K562 (cell line): ENCODE data around the gene SFN. TPM values are rescaled to one million over a fixed set of nuclear protein-coding genes. Genes with fewer than 3 reads are reported as not detected.

Experiments used
- ARID3B ChIP-seq: fragments of 250-450 bp; sonication (Bioruptor Pico); IDR thresholded peaks from 2 replicates; pipeline ENCODE4 v1.4.0; 2020; ENCODE audit warnings: borderline replicate concordance
- BCL6 ChIP-seq: fragments of 250-450 bp; sonication (Bioruptor Pico); IDR thresholded peaks from 2 replicates; pipeline ENCODE4 v1.4.0; 2020
- ELF4 ChIP-seq: fragments of 450-650 bp; formaldehyde crosslinking; IDR thresholded peaks from 2 replicates; pipeline ENCODE4 v1.4.0; 2022; ENCODE audit warnings: missing genetic modification characterization
- FIP1L1 ChIP-seq: fragments of 200-400 bp; formaldehyde crosslinking; IDR thresholded peaks from 2 replicates; pipeline ENCODE4 v1.6.1; 2018; ENCODE audit warnings: mild to moderate bottlenecking, low read depth, low read length; ENCODE audit not compliant: poor library complexity, severe bottlenecking
- GABPA ChIP-seq: fragments of 200-800 bp; sonication (Bioruptor generic); conservative IDR thresholded peaks from 2 replicates; pipeline ENCODE4 v1.6.1; 2016; ENCODE audit warnings: low read depth, missing genetic modification characterization, missing compliant biosample characterization
- NR2C2 ChIP-seq, 2 experiments: fragments of 200-800 bp in 1 of 2; sonication (Bioruptor generic) in 1 of 2; sonication (generic) in 1 of 2; formaldehyde crosslinking in 1 of 2; IDR thresholded peaks; 2 replicates each; pipeline versions ENCODE4 v1.6.1 to v1.8.0; 2016 to 2022; ENCODE audit warnings: mild to moderate bottlenecking in 1 of 2, missing compliant biosample characterization in 1 of 2, missing genetic modification characterization in 1 of 2, missing genetic modification reagents in 1 of 2
- PHF8 ChIP-seq: fragments of 200-600 bp; sonication (generic); IDR thresholded peaks from 2 replicates; pipeline ENCODE4 v1.6.1; 2012; ENCODE audit warnings: mixed run types, mild to moderate bottlenecking, inconsistent platforms, low read length, moderate library complexity, borderline replicate concordance
- RBM39 ChIP-seq: fragments of 200-400 bp; formaldehyde crosslinking; optimal IDR thresholded peaks from 2 replicates; pipeline ENCODE3; 2018; ENCODE audit warnings: low read depth, low read length
- SRSF3 ChIP-seq: fragments of 200-400 bp; formaldehyde crosslinking; IDR thresholded peaks from 2 replicates; pipeline ENCODE4 v1.6.1; 2016; ENCODE audit warnings: mild to moderate bottlenecking, low read length, moderate library complexity; ENCODE audit not compliant: insufficient read depth
- TCF7 ChIP-seq: sonication (generic); IDR thresholded peaks from 2 replicates; pipeline ENCODE4 v1.6.1; 2016; ENCODE audit warnings: antibody characterized with exemption, borderline replicate concordance
- TEAD4 ChIP-seq, 2 experiments: sonication (generic) in 1 of 2; formaldehyde crosslinking in 1 of 2; IDR thresholded peaks; 2 replicates each; pipeline versions ENCODE4 v1.6.1 to v1.8.0; 2012 to 2022; ENCODE audit warnings: borderline replicate concordance in 1 of 2, inconsistent platforms in 1 of 2, low read length in 1 of 2, mild to moderate bottlenecking in 1 of 2, missing genetic modification reagents in 1 of 2
- ZNF124 ChIP-seq: sonication (generic); formaldehyde crosslinking; IDR thresholded peaks from 2 replicates; pipeline ENCODE4 v1.8.1; 2022; ENCODE audit warnings: missing genetic modification reagents
- ZNF212 ChIP-seq: fragments of 450-650 bp; formaldehyde crosslinking; IDR thresholded peaks from 2 replicates; pipeline ENCODE4 v1.4.0; 2020; ENCODE audit warnings: mild to moderate bottlenecking
- ZNF395 ChIP-seq: fragments of 200-800 bp; sonication (Bioruptor generic); IDR thresholded peaks from 2 replicates; pipeline ENCODE4 v1.6.1; 2017; ENCODE audit warnings: missing genetic modification characterization, missing compliant biosample characterization
- ZNF639 ChIP-seq, 2 experiments: fragments of 200-800 bp in 1 of 2; sonication (Bioruptor generic) in 1 of 2; sonication (generic) in 1 of 2; formaldehyde crosslinking in 1 of 2; IDR thresholded peaks in 1 of 2; conservative IDR thresholded peaks in 1 of 2; 2 replicates each; pipeline versions ENCODE4 v1.5.0 to v1.6.1; 2016 to 2020; ENCODE audit warnings: missing compliant biosample characterization in 1 of 2, missing genetic modification characterization in 1 of 2, missing genetic modification reagents in 1 of 2
- polyA plus RNA-seq, 8 experiments: library from polyadenylated mRNA; depleted of rRNA in 4 of 8; stranded (reverse) in 5 of 8; unstranded in 3 of 8; fragments of >200 nt; fragmentation: Nextera tagmentation in 2 of 8; fragmentation: Illumina TruSeq in 1 of 8; extraction: Ambion mirVana in 2 of 8; extraction: Trizol in 1 of 8; gene quantifications; 2 replicates each; pipeline versions ENCODE4 v1.2.1 to v1.2.3, GENCODE V29; 2011 to 2014; ENCODE audit warnings: inconsistent platforms in 1 of 8, missing spikeins in 1 of 8
- total RNA-seq, 7 experiments: library from RNA; depleted of rRNA in 6 of 7; stranded (reverse); fragments of >200 nt in 6 of 7; fragmentation: Illumina TruSeq in 2 of 7; extraction: Trizol in 2 of 7; gene quantifications; 2 replicates each; pipeline versions ENCODE4 v1.2.1 to v1.2.3, GENCODE V29; 2011 to 2021; ENCODE audit warnings: low replicate concordance in 1 of 7
- TF ChIP-seq, protein P1 (sequence below): fragments of 250-450 bp; sonication (Bioruptor Pico); IDR thresholded peaks from 2 replicates; pipeline ENCODE4 v1.5.1; 2021; ENCODE audit warnings: mild to moderate bottlenecking
- TF ChIP-seq, protein P2 (sequence below): sonication (generic); formaldehyde crosslinking; IDR thresholded peaks from 2 replicates; pipeline ENCODE4 v1.9.0; 2022; ENCODE audit warnings: mild to moderate bottlenecking, missing genetic modification reagents

SFN gene
- total and polyA plus RNA-seq, 9 of the 15 experiments (the other 6 are each of a cell fraction or from before 2014, with no cell fraction given) = 0.10 to 3.8 (median 2.0) TPM

GRCh38 chr1:26900001-26900814, 37.3 kb downstream of the SFN start, which contains the start of gene GPATCH3 (continued):
- TF ChIP-seq PHF8 (peak; percentile 100), ZNF212 (no peak), GABPA (tag) (peak; percentile 28; the same call in 1 of the 2 replicates), BCL6 (CRISPR knock-in tag) (no peak), ZNF639 (CRISPR knock-in tag; conservative IDR thresholded peaks at IDR 0.05 in 1 of 2, IDR thresholded peaks at IDR 0.05 in 1 of 2) (no peak), FIP1L1 (no peak), TEAD4 (IDR thresholded peaks at IDR 0.05; ENCODE audit: low read length) (peak; percentile 59), TEAD4 (CRISPR knock-in tag; IDR thresholded peaks at IDR 0.05; ENCODE audit: borderline replicate concordance) (no peak), SRSF3 (0 out of 2 replicates have a peak, but pooled peaks have one; percentile 63), TCF7 (0 out of 2 replicates have a peak, but pooled peaks have one; percentile 52), NR2C2 (CRISPR knock-in tag; IDR thresholded peaks at IDR 0.05) (no peak), NR2C2 (tag; IDR thresholded peaks at IDR 0.05) (peak; percentile 56; the same call in 1 of the 2 replicates), ELF4 (CRISPR knock-in tag) (no peak), ARID3B (CRISPR knock-in tag) (no peak), RBM39 (no peak), ZNF124 (CRISPR knock-in tag) (no peak), ZNF395 (CRISPR knock-in tag) (peak; percentile 97)
- TF ChIP-seq, protein P1, sequence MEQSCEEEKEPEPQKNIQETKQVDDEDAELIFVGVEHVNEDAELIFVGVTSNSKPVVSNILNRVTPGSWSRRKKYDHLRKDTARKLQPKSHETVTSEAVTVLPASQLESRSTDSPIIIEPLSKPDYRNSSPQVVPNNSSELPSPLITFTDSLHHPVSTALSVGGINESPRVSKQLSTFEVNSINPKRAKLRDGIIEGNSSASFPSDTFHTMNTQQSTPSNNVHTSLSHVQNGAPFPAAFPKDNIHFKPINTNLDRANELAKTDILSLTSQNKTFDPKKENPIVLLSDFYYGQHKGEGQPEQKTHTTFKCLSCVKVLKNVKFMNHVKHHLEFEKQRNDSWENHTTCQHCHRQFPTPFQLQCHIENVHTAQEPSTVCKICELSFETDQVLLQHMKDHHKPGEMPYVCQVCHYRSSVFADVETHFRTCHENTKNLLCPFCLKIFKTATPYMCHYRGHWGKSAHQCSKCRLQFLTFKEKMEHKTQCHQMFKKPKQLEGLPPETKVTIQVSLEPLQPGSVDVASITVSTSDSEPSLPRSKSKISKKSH = no peak
- TF ChIP-seq, protein P2, sequence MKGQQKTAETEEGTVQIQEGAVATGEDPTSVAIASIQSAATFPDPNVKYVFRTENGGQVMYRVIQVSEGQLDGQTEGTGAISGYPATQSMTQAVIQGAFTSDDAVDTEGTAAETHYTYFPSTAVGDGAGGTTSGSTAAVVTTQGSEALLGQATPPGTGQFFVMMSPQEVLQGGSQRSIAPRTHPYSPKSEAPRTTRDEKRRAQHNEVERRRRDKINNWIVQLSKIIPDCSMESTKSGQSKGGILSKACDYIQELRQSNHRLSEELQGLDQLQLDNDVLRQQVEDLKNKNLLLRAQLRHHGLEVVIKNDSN (CRISPR knock-in tag) = peak; percentile 98
